Measurements from ENCODE around the gene UBE2U. TPM values are rescaled to one million over a fixed set of nuclear protein-coding genes. Genes with fewer than 3 reads are reported as not detected.

Gene UBE2U
- total RNA-seq, 1 donor from 2014 or later, result not detected

GRCh38 chr1:64163431-64163830 is 40.0 kb upstream of the UBE2U start:
- TF ChIP-seq, protein P1, sequence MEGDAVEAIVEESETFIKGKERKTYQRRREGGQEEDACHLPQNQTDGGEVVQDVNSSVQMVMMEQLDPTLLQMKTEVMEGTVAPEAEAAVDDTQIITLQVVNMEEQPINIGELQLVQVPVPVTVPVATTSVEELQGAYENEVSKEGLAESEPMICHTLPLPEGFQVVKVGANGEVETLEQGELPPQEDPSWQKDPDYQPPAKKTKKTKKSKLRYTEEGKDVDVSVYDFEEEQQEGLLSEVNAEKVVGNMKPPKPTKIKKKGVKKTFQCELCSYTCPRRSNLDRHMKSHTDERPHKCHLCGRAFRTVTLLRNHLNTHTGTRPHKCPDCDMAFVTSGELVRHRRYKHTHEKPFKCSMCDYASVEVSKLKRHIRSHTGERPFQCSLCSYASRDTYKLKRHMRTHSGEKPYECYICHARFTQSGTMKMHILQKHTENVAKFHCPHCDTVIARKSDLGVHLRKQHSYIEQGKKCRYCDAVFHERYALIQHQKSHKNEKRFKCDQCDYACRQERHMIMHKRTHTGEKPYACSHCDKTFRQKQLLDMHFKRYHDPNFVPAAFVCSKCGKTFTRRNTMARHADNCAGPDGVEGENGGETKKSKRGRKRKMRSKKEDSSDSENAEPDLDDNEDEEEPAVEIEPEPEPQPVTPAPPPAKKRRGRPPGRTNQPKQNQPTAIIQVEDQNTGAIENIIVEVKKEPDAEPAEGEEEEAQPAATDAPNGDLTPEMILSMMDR (IDR thresholded peaks at IDR 0.05), result no peak
- Histone ChIP-seq H3K27ac (no peak overlapping the region), H3K27me3 (ENCODE audit: low read depth) (no peaks in the 10 kb centered on the region), H3K9me3 (no peaks in the 10 kb centered on the region), H3K4me1 (peaks cover 29% of the 10 kb centered on the region), H3K4me3 (no peak overlapping the region), H3K36me3 (no peaks in the 10 kb centered on the region)
- no peak for DNase-seq
- intact Hi-C loops (cut with DNase I), result no loop called here
- ATAC-seq, result no peak

- ATAC-seq (peak in 1 of 2 donors; percentile 55), DNase-seq (no peak)
- Histone ChIP-seq H3K36me3 (no peaks in the 10 kb centered on the region), H3K27ac (no peak overlapping the region), H3K4me3 (no peak overlapping the region), H3K9me3 (no peaks in the 10 kb centered on the region), H3K4me1 (peaks cover 29% of the 10 kb centered on the region), H3K27me3 (ENCODE audit: low read depth) (no peaks in the 10 kb centered on the region)
- intact Hi-C loops (cut with DNase I), result no loop called here
- TF ChIP-seq, protein P1 (IDR thresholded peaks at IDR 0.05), result peak; percentile 21
Observed at GRCh38 chr1:64163970-64164369, 39.5 kb upstream of the UBE2U start.

DNA sequence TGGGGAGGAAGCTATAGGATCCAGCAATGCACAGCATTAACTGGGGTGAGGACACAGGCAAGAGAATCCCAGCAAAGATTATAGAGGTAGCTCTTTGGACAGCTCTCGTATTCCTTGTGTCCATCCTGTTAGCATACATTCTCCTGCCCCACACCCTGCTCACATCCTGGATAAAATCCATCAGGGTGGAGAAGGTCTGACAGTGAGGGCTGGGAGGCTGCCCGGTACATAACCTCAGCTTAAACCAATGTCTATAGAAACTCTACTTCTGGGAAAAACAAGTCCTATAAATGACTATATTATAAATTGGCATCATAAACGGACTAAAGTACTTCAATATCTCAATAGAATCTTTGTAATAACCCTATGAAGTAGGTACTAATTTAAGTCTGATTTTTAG is 36.8 kb upstream of the UBE2U start:
- Histone ChIP-seq H3K9me3 (no peaks in the 10 kb centered on the region), H3K4me1 (peaks cover 20% of the 10 kb centered on the region), H3K4me3 (no peak overlapping the region), H3K27ac (no peak overlapping the region), H3K27me3 (ENCODE audit: low read depth) (no peaks in the 10 kb centered on the region), H3K36me3 (no peaks in the 10 kb centered on the region)
- DNase-seq, result no peak
- TF ChIP-seq, protein P1 (IDR thresholded peaks at IDR 0.05), result no peak
- ATAC-seq, result no peak
- intact Hi-C loops (cut with DNase I), result no loop called here

- Histone ChIP-seq H3K27me3 (ENCODE audit: low read depth) (no peaks in the 10 kb centered on the region), H3K36me3 (no peaks in the 10 kb centered on the region), H3K9me3 (no peaks in the 10 kb centered on the region), H3K4me1 (peaks cover 19% of the 10 kb centered on the region), H3K4me3 (no peak overlapping the region), H3K27ac (no peak overlapping the region)
- DNase-seq (no peak), ATAC-seq (no peak)
- intact Hi-C loops (cut with DNase I), result no loop called here
- TF ChIP-seq, protein P1 (IDR thresholded peaks at IDR 0.05), result no peak
Observed at GRCh38 chr1:64167176-64167575, 36.2 kb upstream of the UBE2U start.

- Histone ChIP-seq H3K27me3 (ENCODE audit: low read depth) (no peaks in the 10 kb centered on the region), H3K9me3 (no peaks in the 10 kb centered on the region), H3K36me3 (no peaks in the 10 kb centered on the region), H3K4me1 (peaks cover 18% of the 10 kb centered on the region), H3K27ac (no peak overlapping the region), H3K4me3 (no peak overlapping the region)
- TF ChIP-seq, protein P1 (IDR thresholded peaks at IDR 0.05), result no peak
- DNase-seq (no peak), ATAC-seq (no peak)
- intact Hi-C loops (cut with DNase I), result no loop called here
Observed at GRCh38 chr1:64171246-64171645, 32.2 kb upstream of the UBE2U start.

GRCh38 chr1:64171797-64172281 is 31.6 kb upstream of the UBE2U start:
- ATAC-seq, result peak; percentile 53 to 76
- no peaks in the 10 kb centered on the region for H3K36me3 ChIP-seq
- peaks cover 18% of the 10 kb centered on the region for H3K4me1 ChIP-seq
- H3K27ac ChIP-seq, result no peak overlapping the region
- TF ChIP-seq, protein P1 (IDR thresholded peaks at IDR 0.05), result no peak
- H3K27me3 ChIP-seq (ENCODE audit: low read depth), result no peaks in the 10 kb centered on the region
- H3K4me3 ChIP-seq, result no peak overlapping the region
- no peak for DNase-seq
- no peaks in the 10 kb centered on the region for H3K9me3 ChIP-seq
- intact Hi-C loops (cut with DNase I), result no loop called here

All from lower lobe of right lung (tissue), 2 donors.